HG03064 (cell line): ENCODE data around the gene ROR2.

Source experiments
- ATAC-seq: cut with Tn5 transposase; IDR thresholded peaks from one replicate; pipeline ENCODE4 v1.9.1; 2021; ENCODE audit warnings: low read depth; ENCODE audit not compliant: unreplicated experiment

Gene ROR2

DNA sequence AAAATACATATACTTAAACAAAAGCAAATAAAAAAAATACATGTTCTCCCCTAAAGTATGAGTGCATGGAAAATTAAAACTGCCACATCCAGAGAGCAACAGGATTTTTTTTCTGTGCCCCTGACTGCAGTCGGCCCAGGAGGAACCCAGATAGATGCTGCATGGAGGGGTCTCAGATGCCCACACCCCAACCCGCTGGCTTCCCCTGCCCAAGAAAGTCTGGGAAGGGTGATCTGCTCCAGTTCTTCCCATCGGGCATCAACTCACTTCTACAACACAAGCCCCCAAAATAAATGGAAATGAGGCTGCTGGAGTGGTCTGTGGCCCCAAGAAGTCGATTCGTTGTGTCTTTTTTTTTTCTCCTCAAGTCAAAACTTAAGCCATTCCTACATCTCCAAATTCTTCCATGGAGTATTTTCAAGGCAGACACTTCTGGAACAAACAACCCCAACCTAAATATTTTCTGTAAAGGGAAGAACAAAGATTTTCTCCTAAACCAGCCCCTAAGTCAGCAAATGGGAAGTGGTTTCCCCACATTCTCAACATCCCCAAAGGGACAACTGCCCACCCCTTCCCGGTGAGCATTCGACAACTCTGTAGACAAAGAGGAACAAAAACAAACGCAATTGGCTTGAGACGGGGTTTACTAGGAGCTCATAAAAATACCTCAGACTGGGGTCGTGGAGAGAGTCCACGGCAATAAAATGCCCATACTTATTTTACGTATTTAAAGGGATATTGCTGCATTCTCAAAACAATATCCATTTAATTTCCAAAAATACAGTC lies 46.7 kb downstream of the ROR2 start:
- ATAC-seq = no peak

DNA sequence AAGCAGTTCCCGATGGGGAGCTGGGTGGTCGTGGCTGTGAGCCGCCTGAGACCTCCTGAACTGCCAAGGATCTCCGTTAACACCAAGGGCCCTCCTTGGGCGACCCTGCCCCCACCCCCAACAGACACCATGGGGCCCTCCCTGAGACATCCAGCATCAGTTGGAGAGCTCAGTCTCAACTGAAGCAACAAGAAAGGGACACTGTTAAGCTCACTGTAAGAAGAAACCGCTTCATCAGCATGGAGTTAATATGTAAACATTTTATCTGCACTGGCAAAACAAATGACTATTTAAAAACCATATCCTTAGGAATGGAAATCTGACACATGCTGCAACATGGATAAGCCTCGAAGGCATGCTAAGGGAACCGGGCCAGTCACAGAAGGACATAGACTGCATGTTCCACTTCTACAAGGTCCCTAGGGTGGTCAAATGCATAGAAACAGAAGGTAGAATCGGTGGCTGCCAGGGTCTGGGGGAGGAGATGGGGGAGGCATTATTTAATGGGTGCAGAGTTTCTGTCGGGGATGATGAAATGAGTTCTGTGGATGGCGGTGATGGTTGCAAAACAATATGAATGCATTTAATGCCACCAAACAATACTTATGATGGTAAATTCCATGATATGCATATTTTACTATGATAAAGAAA lies 47.4 kb downstream of the ROR2 start:
- ATAC-seq = no peak

DNA sequence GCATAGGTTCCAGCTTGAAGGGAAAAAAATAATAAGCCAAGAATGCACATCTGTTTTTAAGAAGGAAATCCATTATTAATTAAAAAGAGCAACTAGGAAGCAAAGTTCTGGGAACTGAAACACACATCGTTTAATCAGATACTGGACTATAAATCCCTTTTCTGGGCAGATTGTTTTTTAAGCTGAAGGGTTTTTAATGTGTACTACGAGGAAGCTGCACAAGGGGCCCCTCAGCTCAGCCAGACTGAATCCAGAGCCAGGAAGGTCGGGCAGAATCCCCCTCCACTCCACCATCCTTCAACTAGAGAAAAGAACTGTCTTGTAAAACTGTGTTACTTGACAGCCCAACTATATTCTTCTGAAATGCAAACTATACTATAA lies 49.2 kb downstream of the ROR2 start:
- no peak for ATAC-seq

DNA sequence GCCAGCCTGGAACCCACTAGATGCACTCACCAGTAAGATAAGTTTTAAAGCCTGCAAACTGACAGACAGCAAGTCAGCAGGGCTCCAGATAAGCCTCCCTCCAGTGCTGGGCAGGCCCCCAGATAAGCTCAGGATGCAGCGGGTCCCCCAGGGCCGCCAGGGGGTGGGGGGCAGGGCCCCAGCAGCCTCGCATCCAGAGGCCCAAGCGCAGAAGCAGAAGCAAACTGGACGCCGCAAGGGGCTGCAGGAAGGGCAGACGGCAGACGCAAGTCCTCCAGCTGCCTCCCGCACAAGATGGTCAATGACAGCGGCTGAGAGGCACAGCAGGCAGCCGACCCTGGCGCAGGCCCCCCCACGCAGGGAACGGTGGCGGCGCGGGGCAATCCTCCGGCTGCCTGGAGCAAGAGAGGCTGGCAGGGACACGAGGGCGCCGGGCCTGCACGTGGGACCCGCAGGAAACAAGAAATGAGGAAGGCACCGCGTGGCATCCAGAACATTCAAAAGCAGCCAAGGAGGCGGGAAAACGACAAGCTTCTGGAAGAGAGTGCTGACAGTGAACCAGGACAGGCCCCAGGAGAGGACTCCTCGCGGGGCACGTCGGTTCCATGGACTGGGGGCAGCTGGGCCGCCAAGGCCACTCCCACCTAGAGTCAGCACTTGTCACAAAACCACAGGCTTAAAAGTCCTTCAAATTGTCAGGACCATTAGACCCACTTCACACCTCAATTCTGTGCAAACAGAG lies 49.8 kb downstream of the ROR2 start:
- ATAC-seq = no peak

DNA sequence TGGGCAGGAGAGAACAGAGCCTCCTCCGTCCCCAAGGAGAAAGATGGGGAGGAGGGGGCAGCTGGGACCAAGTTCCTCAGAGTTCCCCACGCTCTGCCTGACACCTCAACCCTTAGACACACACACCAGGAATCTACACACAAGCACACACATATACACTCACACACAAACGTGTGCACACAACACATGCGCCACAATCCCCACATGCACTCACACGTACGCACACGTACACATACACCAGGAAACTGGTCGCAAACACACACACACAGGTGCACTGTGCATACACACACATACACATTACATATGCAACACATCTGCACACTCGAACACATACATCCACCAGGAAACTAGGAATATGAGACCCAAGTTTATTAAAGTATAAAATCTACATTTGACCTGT lies 50.4 kb downstream of the ROR2 start:
- no peak for ATAC-seq

DNA sequence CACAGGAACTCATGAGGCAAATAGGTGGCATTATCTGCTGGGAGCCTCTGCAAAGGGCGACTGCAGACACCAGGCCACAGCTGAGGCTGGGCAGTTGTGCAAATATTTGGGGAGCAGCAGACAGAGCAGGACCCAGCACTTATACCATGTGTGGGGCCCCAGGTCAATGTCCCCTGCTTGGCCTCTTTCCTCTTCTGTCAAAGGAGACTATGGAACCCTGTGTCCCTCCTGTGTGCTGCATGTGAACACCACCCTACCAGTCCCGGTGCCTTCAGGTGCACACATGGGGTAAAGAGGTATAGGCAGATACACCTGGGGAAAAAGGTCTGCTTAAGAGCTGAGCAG lies 50.8 kb downstream of the ROR2 start:
- no peak for ATAC-seq

DNA sequence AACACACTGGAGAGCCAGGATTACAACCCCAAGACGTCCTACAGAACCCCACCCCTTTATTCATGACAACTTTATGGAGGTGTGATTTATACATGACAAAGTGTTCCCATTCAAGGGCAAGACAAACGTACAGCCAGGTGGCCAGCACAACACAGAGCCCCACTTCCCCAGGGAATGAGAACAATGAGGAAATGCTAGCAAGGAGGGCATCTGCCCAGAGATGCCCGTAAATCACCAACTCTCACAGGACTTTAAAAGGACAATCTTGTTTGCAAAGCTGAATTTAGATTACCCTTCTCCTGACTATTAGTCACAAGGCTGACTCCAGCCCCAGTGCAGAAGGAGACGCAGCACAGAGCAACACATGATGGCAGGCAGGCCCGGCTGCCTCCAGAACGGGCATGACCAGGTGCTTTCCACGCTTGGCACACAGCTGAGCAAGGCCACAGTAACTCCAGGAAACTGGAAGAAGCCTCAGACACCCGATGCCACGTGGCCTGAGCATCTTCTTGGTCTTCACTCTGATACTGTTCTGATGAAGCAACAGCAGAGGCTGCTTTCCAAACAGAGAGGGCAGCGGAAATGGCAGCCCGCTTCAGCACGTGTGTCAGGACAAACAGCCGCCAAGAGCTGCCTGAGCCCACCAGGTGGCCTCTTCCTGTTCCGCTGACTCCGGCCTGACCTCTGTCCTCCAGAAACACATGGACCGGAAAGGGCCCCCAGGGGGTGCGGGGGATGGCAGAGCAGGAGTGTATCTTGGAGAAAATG lies 51.4 kb downstream of the ROR2 start:
- ATAC-seq = no peak

DNA sequence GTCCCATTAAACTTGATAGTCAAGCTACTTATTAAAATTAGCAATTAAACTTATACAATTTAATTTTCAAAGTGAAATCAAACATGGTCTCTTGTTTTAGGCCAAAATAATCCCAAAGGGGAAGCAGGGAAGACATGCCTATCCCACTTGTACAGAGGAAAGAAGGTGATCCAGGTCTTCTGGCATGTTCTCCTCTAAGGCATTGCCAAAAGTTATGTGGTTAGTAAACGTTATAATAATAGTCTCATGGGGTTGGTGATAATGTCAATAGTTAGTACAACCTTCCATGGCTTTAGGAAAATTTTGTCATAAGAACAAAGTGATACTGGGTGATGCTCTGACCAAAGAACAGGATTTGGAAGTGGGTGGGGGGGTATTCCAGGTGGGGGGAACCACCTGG lies 52.8 kb downstream of the ROR2 start:
- ATAC-seq = no peak

DNA sequence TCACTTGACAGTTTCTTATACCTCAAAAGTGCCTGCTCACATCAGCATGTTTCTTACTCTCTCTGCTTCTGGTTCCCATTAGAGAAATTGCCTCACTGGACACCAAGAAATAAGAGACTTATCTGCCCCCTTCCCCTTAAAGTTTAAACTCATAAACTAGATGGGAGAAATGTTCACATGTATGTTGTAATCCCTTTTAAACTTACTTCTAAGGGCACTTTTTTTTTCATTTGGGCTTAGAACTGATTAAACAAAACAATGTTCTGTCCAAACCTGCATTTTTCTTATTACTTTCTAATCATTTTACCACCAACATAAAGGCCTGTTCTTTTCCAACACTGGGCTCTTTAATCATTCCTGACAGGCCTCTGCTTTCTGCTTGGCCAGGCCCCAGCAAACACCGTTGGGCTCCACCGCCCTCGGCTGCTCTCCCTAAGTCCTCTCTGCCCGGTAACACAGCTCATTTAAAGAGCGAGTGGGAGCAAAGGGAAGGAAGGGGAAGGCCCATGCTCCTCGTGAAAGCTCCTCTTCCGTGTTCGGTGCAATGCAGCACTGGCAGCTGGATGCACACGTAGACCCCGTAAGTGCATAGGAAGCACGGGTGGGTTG lies 53.4 kb downstream of the ROR2 start:
- no peak for ATAC-seq

DNA sequence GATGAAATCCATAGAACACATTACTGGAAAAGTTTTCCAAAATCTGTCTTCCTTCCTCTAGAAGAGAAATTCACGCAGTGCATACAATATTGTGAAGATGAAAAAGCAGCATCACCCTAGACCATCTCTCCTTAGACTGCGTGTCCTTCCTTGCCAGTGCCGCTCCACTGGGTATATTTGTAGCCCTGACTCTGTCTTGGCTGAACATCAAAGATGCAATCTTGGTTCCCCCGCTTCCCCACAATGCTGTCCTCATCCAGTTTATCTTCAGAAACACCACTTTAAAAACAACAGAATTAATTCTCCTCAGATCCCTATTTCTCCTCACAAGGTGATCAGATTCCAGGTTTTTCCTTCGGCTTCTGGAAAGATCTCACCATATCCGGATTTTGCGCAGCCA lies 53.9 kb downstream of the ROR2 start:
- no peak for ATAC-seq

DNA sequence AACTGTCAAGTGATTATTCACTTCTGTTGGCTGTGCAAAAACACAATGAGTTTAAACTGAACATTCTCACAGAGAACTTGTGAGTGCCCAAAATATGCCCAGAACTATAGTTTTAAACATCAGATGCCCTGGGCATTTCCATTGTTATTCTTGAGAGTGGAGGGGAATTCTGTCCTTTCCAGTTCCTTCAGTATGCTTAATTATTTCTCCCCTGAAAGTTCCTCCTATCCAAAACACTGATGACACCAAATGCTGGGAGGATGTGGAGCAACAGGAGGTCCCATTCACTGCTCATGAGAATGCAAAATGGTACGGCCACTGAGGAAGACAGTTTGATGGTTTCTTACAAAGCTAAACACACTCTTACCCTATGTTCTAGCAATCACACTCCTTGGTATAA lies 55.5 kb downstream of the ROR2 start:
- no peak for ATAC-seq

DNA sequence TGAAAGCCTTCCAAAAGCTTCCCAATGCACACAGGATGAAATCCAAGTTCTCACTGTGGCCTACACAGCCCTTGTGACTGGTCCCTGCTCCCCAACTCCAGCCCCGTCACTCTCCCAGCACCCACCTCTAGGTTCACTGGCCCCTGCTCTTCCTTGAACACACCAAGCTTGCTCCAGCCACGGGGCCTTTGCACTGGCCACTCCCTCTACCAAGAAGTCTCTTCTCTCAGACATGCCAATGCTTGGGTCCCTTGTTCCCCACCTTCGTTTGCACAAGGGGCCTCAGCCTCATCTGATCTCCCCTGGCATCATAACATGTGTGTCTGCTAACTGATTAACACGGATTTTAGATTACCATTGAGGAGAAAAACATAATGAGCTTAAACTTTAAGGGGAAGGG lies 56.0 kb downstream of the ROR2 start:
- no peak for ATAC-seq

DNA sequence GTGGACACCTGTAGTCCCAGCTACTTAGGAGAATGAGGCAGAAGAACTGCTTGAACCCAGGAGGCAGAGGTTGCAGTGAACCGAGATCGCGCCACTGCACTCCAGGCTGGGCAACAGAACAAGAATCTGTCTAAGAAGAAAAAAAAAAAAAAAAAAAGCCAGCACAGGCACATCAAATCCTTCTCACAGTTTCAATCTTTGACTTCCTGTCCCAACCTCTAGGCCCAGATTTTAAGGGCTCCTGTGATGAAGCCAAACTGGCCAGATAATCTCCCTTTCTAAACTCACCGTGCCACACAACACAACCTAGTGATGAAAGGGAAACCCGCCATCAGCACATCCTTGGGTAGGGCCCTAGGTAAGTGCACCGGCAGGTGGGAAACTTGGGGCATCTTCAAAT lies 58.1 kb downstream of the ROR2 start:
- no peak for ATAC-seq

DNA sequence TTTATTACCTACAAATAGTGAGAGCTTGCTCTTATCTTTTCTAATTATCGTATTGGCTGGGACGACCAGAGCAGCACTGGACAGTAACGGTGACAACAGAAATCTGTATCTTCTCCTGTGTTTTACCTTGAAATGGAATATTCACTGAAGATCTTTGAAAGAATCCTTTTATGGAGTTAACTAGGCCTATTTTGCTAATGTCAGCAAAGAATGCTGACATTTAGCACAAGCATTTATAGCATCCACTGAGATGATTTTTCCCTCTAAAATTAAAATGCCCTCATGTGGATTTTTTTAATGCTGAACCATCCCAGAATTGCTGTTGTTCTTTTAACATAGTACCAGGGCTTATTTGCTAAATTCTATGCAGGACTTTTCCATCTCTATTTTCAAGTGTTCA lies 59.4 kb downstream of the ROR2 start:
- ATAC-seq = no peak

DNA sequence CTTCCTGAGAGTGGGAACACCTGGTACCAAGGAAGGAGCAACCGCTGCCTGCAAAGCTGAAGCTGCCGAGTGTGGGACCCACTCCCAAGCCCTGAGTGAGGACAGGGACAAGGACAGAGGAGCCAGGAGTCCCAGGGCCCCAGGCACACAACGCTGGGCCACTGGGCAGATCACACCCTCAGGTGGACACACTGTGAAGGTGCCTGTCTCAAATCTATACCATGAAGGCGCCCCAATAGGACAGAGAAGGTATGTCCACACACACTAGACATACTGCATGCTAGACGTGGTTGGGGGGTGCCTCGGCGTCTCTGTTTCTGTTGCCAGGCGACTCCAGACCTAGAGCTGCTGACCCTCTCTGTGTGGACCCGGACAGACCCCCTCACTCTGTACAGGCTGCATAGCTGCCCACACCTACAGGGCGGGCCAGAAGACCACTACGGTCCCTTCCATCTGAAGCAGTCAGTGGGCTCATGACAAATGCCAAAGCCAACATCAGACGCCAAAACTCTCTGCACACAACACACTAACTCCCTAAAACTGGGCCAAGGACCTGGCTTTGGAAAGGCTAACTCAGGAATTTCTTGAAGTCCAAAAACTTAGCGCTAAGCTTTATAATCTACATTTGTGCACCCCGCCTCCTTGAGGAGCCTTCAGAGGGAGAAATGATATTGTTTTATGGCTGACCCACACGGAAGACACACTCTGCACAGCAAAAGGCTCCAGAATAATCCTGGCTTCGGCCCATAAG lies 60.7 kb downstream of the ROR2 start:
- ATAC-seq = no peak

DNA sequence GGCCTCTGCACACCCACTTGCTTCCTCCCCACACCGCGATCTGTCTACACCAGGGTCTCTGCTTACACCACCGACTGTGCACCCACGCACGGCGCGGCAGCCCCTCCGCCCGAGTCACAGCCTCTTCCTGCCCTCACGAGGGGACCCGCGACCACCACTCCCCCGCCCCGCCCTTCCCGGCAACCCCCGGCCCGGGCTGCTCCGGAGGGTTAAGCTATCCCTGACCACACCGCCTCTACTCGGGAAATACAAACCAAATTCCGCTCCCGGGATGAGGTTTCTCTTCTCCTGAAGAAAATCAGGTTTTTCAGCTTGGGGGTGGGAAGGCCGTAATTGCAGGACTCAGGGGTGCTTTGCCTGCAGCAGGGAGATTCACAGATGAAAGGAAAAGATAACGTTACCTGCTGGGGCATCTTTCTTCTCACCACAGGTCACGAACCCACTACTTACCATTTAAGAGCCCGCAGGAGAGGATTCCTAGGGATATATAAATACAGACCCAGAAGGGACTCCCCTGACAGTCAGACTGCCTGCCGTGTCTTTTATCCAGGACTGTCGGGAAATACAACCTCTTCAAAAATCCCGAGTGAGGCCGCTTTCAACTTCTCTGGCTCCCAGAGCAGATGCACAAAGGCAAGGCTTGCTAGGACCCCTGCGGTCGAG lies 63.5 kb downstream of the ROR2 start:
- no peak for ATAC-seq

DNA sequence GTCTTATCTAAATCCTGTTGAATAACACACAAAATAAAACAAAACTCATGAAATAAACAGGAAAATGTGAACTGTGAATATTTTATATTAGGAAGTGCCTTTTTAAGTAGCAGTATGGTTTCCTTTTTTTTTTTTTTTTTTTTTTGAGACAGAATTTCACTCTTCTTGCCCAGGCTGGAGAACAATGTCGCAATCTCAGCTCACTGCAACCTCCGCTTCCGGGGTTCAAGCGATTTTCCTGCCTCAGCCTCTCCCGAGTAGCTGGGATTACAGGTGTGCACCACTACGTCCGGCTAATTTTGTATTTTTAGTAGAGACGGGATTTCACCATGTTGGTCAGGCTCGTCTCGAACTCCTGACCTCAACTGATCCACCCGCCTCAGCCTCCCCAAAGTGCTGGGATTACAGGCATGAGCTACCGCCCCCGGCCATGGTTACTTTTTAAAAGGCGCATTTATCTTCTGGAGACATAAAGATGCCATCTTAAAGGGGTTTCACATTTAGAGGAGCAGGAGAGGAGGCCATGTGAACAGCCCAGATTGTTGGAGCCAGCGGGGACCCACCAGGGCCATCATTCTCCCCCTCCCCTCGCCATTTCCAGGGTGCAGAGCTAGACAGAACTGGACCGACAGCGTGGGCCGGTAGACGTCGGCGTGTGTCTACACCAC lies 64.1 kb downstream of the ROR2 start:
- ATAC-seq = no peak

DNA sequence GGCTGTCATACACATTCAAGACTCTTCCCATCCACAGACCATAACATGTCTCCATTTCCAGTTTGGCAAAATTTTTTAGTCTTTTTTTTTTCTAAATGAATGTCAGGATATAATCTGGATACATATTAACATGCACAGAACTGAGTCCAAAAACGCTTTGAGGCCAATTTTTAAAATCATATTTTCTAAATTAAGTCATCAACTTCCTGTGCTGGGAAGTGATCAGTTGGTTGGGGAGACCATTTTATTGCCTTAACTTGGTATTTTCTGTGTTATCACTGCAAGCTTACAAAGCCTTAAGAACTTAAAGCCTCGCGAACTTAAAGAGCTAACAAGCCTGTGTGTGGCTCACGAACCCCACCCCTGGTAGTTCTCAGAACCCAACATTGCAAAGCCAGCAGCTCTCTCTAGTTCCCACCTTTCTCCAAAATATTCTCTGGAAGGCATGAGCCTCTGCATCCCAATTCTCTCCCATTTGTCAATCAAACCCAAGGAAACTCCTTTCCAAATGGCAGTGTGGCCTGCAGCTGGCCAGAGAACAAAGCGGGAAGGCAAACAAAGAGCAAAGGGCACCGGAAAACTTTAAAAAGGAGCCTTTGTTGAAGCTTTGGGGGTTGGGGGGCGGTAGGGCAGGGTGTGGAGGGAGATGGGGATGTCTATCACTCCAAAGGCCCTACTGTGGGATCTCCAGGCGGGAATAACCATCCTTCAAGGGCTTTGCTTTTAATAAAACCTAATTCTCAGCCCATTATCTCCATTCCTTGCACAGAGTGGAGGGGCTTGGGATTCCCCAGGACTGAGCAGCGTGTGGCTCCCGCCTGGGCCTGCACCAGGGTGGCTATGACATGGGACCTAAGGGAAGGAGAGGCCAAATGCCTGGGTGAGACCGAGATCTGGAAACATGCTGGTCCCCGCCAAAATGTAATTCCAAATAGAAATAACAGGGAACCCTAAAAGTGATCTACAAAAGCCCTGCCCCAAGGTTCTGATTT lies 65.0 kb downstream of the ROR2 start:
- ATAC-seq = no peak
